NT2/D1 (cell line): ENCODE data around the gene MBD4.
A peak's percentile ranks its signal among the peaks of the same experiment; 100 is the strongest.
"Not testable (repeated sequence)": the region's sequence is repeated elsewhere in the genome, so short reads cannot be mapped to it uniquely, and the experiment has no call there.

ENCODE experiments used
- DNase-seq: peaks from one replicate; pipeline ENCODE4 v3.0.0-alpha.2; 2011; ENCODE audit warnings: low read depth, low spot score
- H3K27me3 ChIP-seq: 2 replicates; pipeline ENCODE4 v1.6.0; 2011; ENCODE audit warnings: mild to moderate bottlenecking; ENCODE audit not compliant: insufficient read length, insufficient read depth
- H3K36me3 ChIP-seq: 2 replicates; pipeline ENCODE4 v1.6.1; 2011; ENCODE audit warnings: mild to moderate bottlenecking, low read length, mixed read lengths; ENCODE audit not compliant: insufficient read depth, insufficient read length
- H3K4me1 ChIP-seq: 2 replicates; pipeline ENCODE4 v1.5.1; 2011; ENCODE audit not compliant: insufficient read depth, insufficient read length
- H3K4me3 ChIP-seq: 2 replicates; pipeline ENCODE4 v1.5.1; 2011; ENCODE audit warnings: low read depth; ENCODE audit not compliant: insufficient read length
- H3K9ac ChIP-seq: 2 replicates; pipeline ENCODE4 v1.6.0; 2011; ENCODE audit warnings: low read depth; ENCODE audit not compliant: insufficient read length
- H3K9me3 ChIP-seq: 2 replicates; pipeline ENCODE4 v1.5.1; 2011; ENCODE audit warnings: mild to moderate bottlenecking, low read length; ENCODE audit not compliant: insufficient read depth
- SUZ12 ChIP-seq: IDR thresholded peaks from 2 replicates; pipeline ENCODE4 v1.6.1; 2011; ENCODE audit not compliant: insufficient read length, insufficient read depth; ENCODE audit errors: extremely low read depth
- YY1 ChIP-seq: IDR thresholded peaks from 2 replicates; pipeline ENCODE4 v1.6.1; 2011; ENCODE audit not compliant: insufficient read length, insufficient read depth
- ZNF274 ChIP-seq: IDR thresholded peaks from 2 replicates; pipeline ENCODE4 v1.6.1; 2011; ENCODE audit warnings: mild to moderate bottlenecking, low read depth, low read length

MBD4 gene

DNA sequence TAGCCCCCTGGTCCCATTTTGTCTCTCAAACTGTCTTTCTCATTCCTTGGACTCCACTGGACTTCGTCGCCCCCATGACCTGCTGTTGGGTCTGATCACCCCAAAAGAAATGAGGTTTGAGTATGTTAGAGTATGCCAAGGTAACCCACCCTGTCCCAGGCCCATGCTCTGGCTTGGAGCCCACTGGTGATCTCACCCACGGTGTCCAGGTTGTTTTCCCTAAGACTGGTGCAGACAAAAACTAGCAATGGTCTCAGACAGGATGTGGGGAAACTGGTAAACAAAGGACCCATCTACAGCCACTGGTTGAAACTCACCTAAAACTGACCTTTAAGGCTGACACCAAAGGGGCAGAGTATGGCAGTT lies 50.2 kb downstream of the MBD4 start:
- H3K4me3 ChIP-seq: no peak overlapping the region
- no peaks in the 10 kb centered on the region for H3K27me3 ChIP-seq
- H3K9ac ChIP-seq: peak overlapping the region; percentile 45
- H3K4me1 ChIP-seq: peaks cover 14% of the 10 kb centered on the region
- DNase-seq: no peak
- no peak for TF ChIP-seq ZNF274
- no peak for TF ChIP-seq SUZ12
- TF ChIP-seq YY1: no peak
- H3K36me3 ChIP-seq: peaks cover 73% of the 10 kb centered on the region
- H3K9me3 ChIP-seq: no peaks in the 10 kb centered on the region

DNA sequence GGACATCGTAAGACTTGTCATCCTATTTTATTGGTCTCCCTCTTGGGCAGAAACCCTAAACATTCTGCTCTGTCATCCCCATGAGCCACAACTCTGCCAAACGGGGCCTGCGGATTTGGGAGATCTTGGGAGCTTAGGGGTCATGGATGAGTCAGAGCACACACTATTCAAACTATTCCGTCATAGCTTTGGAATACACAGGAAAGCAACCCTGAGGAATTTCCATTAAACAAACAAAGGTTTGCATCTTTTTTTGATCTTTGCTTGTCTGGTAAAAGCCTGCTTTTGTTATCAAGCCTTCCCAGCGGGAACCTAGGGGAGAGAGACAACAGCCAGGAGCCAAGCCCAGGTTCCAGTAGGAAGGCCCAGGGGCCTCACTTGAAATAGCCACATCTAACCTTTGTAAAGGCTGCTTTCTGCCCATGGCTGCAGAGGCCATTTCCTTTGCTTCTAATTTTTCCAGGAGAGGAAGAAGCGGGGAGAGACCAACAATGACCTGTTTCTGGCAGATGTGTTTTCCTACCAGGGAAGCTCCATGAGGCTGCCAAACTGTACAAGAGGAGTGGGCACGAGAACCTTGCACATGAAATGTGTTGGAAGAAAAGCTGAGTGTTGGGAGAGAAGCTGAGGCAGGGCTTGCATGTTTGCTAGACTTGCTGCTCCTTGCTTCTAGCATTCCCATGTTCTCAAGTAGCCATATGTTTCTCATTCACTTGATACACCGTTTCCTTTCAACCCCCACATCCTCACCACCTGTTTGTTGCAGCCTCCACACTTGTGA lies 50.8 kb downstream of the MBD4 start:
- Histone ChIP-seq H3K36me3 (peaks cover 67% of the 10 kb centered on the region), H3K4me1 (peaks cover 13% of the 10 kb centered on the region), H3K9ac (peak overlapping the region; percentile 45)
- DNase-seq: peak; percentile 63
- H3K9me3 ChIP-seq, H3K4me3 ChIP-seq, H3K27me3 ChIP-seq: not testable (repeated sequence)

DNA sequence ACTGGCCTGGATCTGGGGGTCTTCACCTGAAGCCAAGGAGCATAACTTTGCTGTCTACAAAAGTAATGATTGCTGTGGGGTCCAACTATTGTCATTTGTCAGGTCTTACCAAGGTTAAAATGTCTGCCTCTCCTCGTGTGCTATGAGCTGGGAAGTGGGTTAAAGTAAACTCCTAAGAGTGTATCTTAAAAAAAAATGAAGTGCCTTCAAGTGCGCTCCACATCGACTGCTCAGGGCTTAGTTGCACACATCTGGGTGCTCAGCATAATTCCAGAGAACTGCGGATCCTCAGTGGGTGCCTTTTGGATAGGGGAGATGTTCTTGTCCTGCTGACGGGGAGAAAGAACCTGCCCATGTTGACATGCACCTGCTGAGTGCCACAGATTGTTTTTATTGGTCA lies 52.3 kb downstream of the MBD4 start:
- H3K9ac ChIP-seq: no peak overlapping the region

DNA sequence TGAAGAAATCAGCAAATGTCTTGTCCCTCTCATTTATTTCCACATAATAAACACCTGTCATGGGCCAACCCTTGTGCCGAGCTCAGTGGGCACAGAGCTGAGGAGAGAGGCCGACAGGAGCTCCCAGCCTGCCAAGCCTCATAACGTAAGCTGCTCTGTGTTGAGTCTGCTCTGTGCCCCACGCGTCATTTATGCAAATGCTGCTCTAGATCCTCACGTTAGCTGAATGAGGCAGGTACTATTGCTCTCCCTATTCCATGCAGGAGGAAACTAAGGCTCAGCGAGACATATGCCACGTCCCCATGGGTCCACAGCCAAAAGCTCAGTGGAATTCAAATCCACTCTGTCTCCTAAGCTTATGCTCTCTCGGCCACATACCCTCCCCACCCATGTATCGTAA lies 52.8 kb downstream of the MBD4 start:
- Histone ChIP-seq H3K36me3 (peaks cover 52% of the 10 kb centered on the region), H3K4me1 (peaks cover 13% of the 10 kb centered on the region), H3K27me3 (no peaks in the 10 kb centered on the region), H3K9ac (no peak overlapping the region), H3K9me3 (no peaks in the 10 kb centered on the region), H3K4me3 (no peak overlapping the region)
- TF ChIP-seq SUZ12 (no peak), ZNF274 (no peak), YY1 (no peak)
- DNase-seq: no peak

More for the DNA sequence above, 52.3 kb downstream of the MBD4 start:
- peaks cover 57% of the 10 kb centered on the region for H3K36me3 ChIP-seq
- H3K9me3 ChIP-seq: no peaks in the 10 kb centered on the region
- H3K27me3 ChIP-seq: no peaks in the 10 kb centered on the region
- no peak for TF ChIP-seq YY1
- no peak for DNase-seq
- H3K4me1 ChIP-seq: peaks cover 13% of the 10 kb centered on the region
- H3K4me3 ChIP-seq: no peak overlapping the region

DNA sequence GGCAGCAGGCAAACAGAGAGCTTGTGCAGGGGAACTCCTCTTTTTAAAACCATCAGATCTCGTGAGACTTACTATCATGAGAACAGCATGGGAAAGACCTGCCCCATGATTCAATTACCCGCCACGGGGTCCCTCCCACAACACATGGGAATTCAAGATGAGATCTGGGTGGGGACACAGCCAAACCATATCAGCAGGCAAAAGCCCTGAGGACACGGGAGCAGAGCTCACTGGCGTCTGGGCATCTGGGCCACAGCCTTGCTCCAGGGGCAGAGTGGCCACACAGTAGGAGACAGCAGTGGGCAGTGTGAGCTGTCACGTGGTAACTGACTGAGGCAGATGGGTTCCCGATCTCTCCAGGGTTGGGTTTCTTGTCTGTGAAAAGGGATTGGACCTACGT lies 54.2 kb downstream of the MBD4 start:
- not testable (repeated sequence) for H3K9me3 ChIP-seq, H3K4me3 ChIP-seq, H3K27me3 ChIP-seq, H3K9ac ChIP-seq, DNase-seq
- Histone ChIP-seq H3K4me1 (peaks cover 19% of the 10 kb centered on the region), H3K36me3 (peaks cover 37% of the 10 kb centered on the region)

DNA sequence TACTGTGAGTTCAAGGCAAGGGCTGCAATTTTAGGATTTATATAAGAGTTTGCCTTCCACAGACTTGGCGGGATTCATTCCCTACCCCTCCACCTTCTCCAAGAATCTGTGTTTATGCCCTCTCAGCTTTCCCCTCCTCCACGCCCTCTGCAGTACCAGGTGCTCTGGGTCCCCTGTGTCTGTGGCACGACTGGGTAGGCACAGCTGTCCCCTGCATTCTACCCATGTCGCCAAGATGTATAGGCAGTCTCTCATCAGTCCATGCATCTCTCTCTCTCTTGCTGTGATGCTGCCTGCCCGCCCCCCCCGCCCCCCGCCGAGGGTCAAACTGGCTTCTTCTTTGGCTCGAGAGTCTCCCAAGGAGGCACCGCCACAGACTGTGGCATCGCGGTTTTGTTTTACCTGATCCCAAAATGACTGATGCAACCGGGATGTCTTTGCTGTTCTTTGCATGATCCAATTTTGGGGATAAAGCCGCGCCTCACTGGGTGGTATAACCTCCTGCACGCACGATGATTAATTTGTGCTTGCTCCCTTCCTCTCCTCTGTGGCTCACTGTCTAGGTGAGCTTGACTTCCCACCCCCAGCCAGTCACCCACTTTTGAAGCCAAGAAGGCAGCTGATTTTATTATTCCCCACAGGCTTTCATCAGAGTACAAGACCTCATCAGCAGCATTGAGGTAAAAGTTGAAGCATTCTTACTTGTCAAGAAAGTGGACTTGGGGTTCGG lies 55.0 kb downstream of the MBD4 start:
- Histone ChIP-seq H3K36me3 (peaks cover 31% of the 10 kb centered on the region), H3K9me3 (peaks cover 10% of the 10 kb centered on the region), H3K4me1 (peaks cover 17% of the 10 kb centered on the region), H3K27me3 (no peaks in the 10 kb centered on the region), H3K4me3 (no peak overlapping the region), H3K9ac (no peak overlapping the region)
- TF ChIP-seq ZNF274 (no peak), SUZ12 (no peak), YY1 (no peak)
- DNase-seq: no peak

DNA sequence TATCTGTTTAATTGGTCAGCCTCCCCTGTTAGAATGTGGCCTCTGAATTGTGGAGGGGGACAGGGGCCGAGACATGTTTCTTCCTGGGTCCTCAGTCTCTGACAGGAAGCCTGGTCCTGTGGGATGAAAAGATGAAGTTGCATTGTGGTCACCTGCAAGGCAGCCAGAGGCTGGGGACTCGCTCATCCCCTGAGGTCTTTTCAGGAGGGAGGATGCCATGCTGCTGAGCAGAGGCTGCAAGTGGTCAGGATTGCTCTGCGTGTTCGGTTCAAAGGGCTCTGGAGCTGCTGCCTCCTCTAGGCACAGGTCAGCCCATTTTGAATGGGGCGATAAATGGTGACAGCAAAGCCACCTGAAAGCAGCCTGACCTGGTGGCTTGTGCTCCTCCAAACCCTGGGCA lies 55.6 kb downstream of the MBD4 start:
- not testable (repeated sequence) for H3K9ac ChIP-seq

DNA sequence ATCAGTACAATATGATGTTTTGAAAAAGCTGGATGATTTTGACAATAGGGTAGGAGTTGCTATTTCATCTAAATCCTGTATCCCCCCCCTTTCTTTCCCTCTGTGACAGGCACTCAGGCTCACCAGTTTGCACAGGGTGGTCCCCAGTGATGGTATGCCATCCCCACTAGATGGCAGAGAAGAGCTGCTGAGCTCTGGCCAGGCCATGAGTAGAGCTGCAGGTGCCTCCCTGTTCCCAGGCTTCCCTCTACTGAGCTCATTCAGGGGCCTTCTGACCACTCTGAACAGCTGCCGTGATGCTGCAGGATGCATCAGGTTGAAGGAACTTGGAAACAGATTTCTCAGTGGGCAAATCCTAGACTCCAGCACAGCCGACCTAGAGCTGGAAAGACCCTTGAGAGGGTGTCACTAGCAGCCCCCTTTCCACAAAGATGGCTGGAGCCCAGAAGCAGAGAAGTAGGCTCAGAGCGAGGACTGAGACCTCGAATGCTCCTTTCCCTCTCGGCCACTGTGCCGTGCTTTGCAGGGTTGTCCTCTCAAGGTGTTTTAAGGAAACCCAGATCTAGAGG lies 56.4 kb downstream of the MBD4 start:
- peaks cover 26% of the 10 kb centered on the region for H3K36me3 ChIP-seq
- TF ChIP-seq YY1 (no peak), SUZ12 (no peak), ZNF274 (no peak)
- peaks cover 12% of the 10 kb centered on the region for H3K4me1 ChIP-seq
- H3K27me3 ChIP-seq: no peaks in the 10 kb centered on the region
- H3K4me3 ChIP-seq: no peak overlapping the region
- H3K9me3 ChIP-seq: peaks cover 24% of the 10 kb centered on the region
- peak; percentile 62 for DNase-seq
- H3K9ac ChIP-seq: no peak overlapping the region

More for the DNA sequence above, 55.6 kb downstream of the MBD4 start:
- Histone ChIP-seq H3K9me3 (peaks cover 17% of the 10 kb centered on the region), H3K36me3 (peaks cover 26% of the 10 kb centered on the region), H3K4me1 (peaks cover 12% of the 10 kb centered on the region)
- not testable (repeated sequence) for DNase-seq, H3K27me3 ChIP-seq, H3K4me3 ChIP-seq
